ENCODE measurements around the gene NCK2.

GRCh38 chr2:105917688-105918087, 173.0 kb downstream of the NCK2 start:
- TF ChIP-seq FOSL1 (tag; conservative IDR thresholded peaks at IDR 0.05): no peak
- no peak for TF ChIP-seq CTCF (IDR thresholded peaks at IDR 0.05 in 2 of 3, conservative IDR thresholded peaks at IDR 0.05 in 1 of 3; ENCODE audit: insufficient read depth in 2 of 3, low read depth in 1 of 3, low read length in 3 of 3)
- TF ChIP-seq E2F6 (IDR thresholded peaks at IDR 0.05; ENCODE audit: borderline replicate concordance in 1 of 2, extremely low read depth in 1 of 2, insufficient read depth in 1 of 2, insufficient read length in 1 of 2, low read depth in 1 of 2, low read length in 1 of 2, poor library complexity in 1 of 2, severe bottlenecking in 1 of 2): no peak
- no peak for TF ChIP-seq RAD21 (CRISPR knock-in tag; conservative IDR thresholded peaks at IDR 0.05 in 1 of 2, IDR thresholded peaks at IDR 0.05 in 1 of 2)
- no peak for TF ChIP-seq NFYB (IDR thresholded peaks at IDR 0.05; ENCODE audit: extremely low read depth, insufficient read length)
- TF ChIP-seq E2F1 (CRISPR knock-in tag; IDR thresholded peaks at IDR 0.05): no peak
- TF ChIP-seq RERE (CRISPR knock-in tag; IDR thresholded peaks at IDR 0.05; ENCODE audit: borderline replicate concordance): no peak
- no peak for TF ChIP-seq NFE2 (IDR thresholded peaks at IDR 0.05; ENCODE audit: low read depth)
- TF ChIP-seq ETV5 (CRISPR knock-in tag; IDR thresholded peaks at IDR 0.05; ENCODE audit: low read depth): no peak
- TF ChIP-seq POLR2A (conservative IDR thresholded peaks at IDR 0.05): no peak
- TF ChIP-seq EGR1 (conservative IDR thresholded peaks at IDR 0.05): no peak
- no peak for TF ChIP-seq GTF2B (IDR thresholded peaks at IDR 0.05; ENCODE audit: extremely low read depth, insufficient read length)
- TF ChIP-seq BRF2 (IDR thresholded peaks at IDR 0.05; ENCODE audit: borderline replicate concordance, insufficient read depth, insufficient read length): no peak
- TF ChIP-seq POLR2AphosphoS5 (IDR thresholded peaks at IDR 0.05; ENCODE audit: control insufficient read depth, insufficient read depth, low read depth, low read length): no peak

All from K562 (cell line).